Right lobe of liver (tissue), 6 donors: ENCODE data around the gene EMCN. TPM values are rescaled to one million over a fixed set of nuclear protein-coding genes. Genes with fewer than 3 reads are reported as not detected.

Experiments
- ATAC-seq, 4 donors: fragments of 200-7000 bp; cut with Tn5 transposase; one replicate each; pipeline ENCODE4 v1.9.1; 2020; ENCODE audit warnings: mild to moderate bottlenecking in 4 of 4, moderate library complexity in 4 of 4
- DNase-seq, 3 donors: peaks; one replicate each; pipeline ENCODE4 v3.0.0-alpha.2; 2020
- H3K27ac ChIP-seq, 3 donors: fragments of 200-600 bp; one replicate each; pipeline ENCODE4 v1.8.0; 2022
- H3K27me3 ChIP-seq, 2 donors: fragments of 200-600 bp; one replicate each; pipeline ENCODE4 v1.8.0; 2022
- H3K36me3 ChIP-seq, 4 donors: fragments of 200-600 bp; sonication (generic) in 1 of 4; one replicate each; pipeline versions ENCODE4 v1.5.1 to v1.8.0; 2017 to 2022; ENCODE audit warnings: control low read depth in 1 of 4
- H3K4me1 ChIP-seq, 4 donors: fragments of 200-600 bp; sonication (generic) in 1 of 4; one replicate each; pipeline versions ENCODE4 v1.5.1 to v1.8.0; 2017 to 2022; ENCODE audit warnings: control low read depth in 1 of 4
- H3K4me3 ChIP-seq, 3 donors: fragments of 200-600 bp; one replicate each; pipeline ENCODE4 v1.8.0; 2022
- H3K9me3 ChIP-seq, 4 donors: fragments of 200-600 bp; sonication (generic) in 1 of 4; one replicate each; pipeline versions ENCODE4 v1.5.1 to v1.8.0; 2017 to 2022; ENCODE audit warnings: control low read depth in 1 of 4
- CTCF ChIP-seq, 4 donors: fragments of 200-600 bp in 3 of 4; fragments of 450-650 bp in 1 of 4; IDR thresholded peaks; one replicate each; pipeline versions ENCODE4 v1.5.1 to v1.8.0; 2016 to 2022; ENCODE audit warnings: antibody characterized with exemption in 4 of 4, mild to moderate bottlenecking in 2 of 4
- POLR2A ChIP-seq: fragments of 450-650 bp; IDR thresholded peaks from one replicate; pipeline ENCODE4 v1.6.1; 2017; ENCODE audit warnings: antibody characterized with exemption, mild to moderate bottlenecking
- WGBS: methylation state at CpG from one replicate; pipeline ENCODE4 v1.1.6; 2018; ENCODE audit warnings: low coverage, low lambda C conversion rate; ENCODE audit not compliant: insufficient coverage; ENCODE audit errors: missing lambda C conversion rate; 5-methylcytosine and 5-hydroxymethylcytosine counted together
- intact Hi-C, 2 donors: fragments of 100-400 bp; cut with DNase I; formaldehyde crosslinking; loops; one replicate each; pipeline versions ENCODE4 v1.11.2 to v1.14.1; 2022
- total RNA-seq, 6 experiments: library from RNA; depleted of rRNA in 2 of 6; stranded (reverse); fragments of >200 nt in 2 of 6; fragmentation: NEBNext Ultra II Directional in 3 of 6; extraction: Animal tissue kit (Norgen Biotek cat#: 25700) in 3 of 6; gene quantifications; one replicate each; pipeline versions ENCODE4 v1.1.0 to v1.2.4, GENCODE V29; 2016 to 2023
- donor health status: DM: no; HTN: yes; CAD: no.
- donor health status: DM: no; HTN: no; CAD: no.
- donor health status: DM: no; HTN: no; CAD: no.
- donor health status: DM: no; HTN: yes; CAD: no.
- donor health status: DM: no; HTN: yes; CAD: no.

EMCN gene
- total RNA-seq, 6 experiments from 2014 or later = 1.9 to 6.8 (median 3.5) TPM

- TF ChIP-seq POLR2A (no peak), CTCF (IDR thresholded peaks at IDR 0.05) (no peak)
- no peak overlapping the region for H3K27ac ChIP-seq
- H3K36me3 ChIP-seq = no peaks in the 10 kb centered on the region
- WGBS = 21% methylated on average over 1 of the region's 1 CpG
- DNase-seq (no peak), ATAC-seq (no peak)
- H3K27me3 ChIP-seq = no peaks in the 10 kb centered on the region
- H3K4me3 ChIP-seq = no peak overlapping the region
- H3K9me3 ChIP-seq = no peaks in the 10 kb centered on the region
- no peaks in the 10 kb centered on the region for H3K4me1 ChIP-seq
- intact Hi-C loops = no loop called here
Measured at GRCh38 chr4:100362366-100362765, 155.5 kb downstream of the EMCN start.

DNA sequence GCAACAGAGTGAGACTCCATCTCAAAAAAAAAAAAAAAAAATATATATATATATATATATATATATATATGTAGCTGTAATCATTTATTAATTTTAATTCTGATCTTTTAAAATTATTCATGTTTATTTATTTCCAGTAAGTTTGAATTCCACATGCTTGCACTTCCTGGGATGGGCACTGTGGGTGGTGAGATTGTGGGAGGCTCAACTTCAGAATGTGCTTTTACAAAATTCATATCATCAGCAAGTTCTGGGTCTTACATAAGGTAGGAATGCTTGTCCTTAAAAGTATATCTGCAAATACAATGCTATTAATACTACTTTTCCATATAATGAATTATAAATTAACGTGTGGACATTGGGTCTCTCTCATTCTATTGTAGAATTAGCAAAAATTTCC, 156.5 kb downstream of the EMCN start:
- H3K4me3 ChIP-seq = no peak overlapping the region
- ATAC-seq = no peak
- no peak for TF ChIP-seq POLR2A
- TF ChIP-seq CTCF (IDR thresholded peaks at IDR 0.05) = no peak
- H3K4me1 ChIP-seq = no peaks in the 10 kb centered on the region
- H3K36me3 ChIP-seq = no peaks in the 10 kb centered on the region
- H3K27ac ChIP-seq = no peak overlapping the region
- no peaks in the 10 kb centered on the region for H3K9me3 ChIP-seq
- no peaks in the 10 kb centered on the region for H3K27me3 ChIP-seq
- intact Hi-C loops = no loop called here
- no peak for DNase-seq
- 29% methylated on average over 1 of the region's 1 CpG for WGBS

DNA sequence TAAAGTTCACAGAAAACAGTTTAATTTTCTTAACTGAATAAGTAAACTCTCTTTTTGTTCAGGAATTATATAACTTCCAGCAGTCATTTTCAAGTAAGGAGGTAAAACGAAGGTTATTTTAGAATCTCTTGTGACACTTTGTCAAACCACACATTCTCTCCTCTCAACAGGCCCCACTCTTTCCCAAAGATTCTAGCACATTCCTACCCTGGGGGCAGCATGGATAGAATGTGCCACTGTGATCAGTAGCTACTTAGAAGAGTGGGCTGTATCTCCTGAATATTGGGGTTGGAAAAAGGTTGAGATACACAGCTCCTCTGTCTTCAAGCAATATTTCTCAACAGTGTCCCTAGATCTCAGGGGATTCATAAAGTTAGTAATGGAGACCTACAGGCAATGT, 157.6 kb downstream of the EMCN start:
- intact Hi-C loops = no loop called here

GRCh38 chr4:100359441-100359840, 158.4 kb downstream of the EMCN start:
- Histone ChIP-seq H3K27ac (no peak overlapping the region), H3K36me3 (no peaks in the 10 kb centered on the region), H3K27me3 (no peaks in the 10 kb centered on the region), H3K4me1 (no peaks in the 10 kb centered on the region), H3K9me3 (no peaks in the 10 kb centered on the region), H3K4me3 (no peak overlapping the region)
- 19% methylated on average over 2 of the region's 2 CpGs for WGBS
- TF ChIP-seq CTCF (IDR thresholded peaks at IDR 0.05) = no peak
- no peak for TF ChIP-seq POLR2A
- intact Hi-C loops = no loop called here
- DNase-seq (no peak), ATAC-seq (no peak)

More for the DNA sequence above, 157.6 kb downstream of the EMCN start:
- H3K27ac ChIP-seq = no peak overlapping the region
- no peak for DNase-seq
- no peaks in the 10 kb centered on the region for H3K9me3 ChIP-seq
- no peaks in the 10 kb centered on the region for H3K36me3 ChIP-seq
- no peaks in the 10 kb centered on the region for H3K27me3 ChIP-seq
- no peak for ATAC-seq
- H3K4me1 ChIP-seq = no peaks in the 10 kb centered on the region
- H3K4me3 ChIP-seq = no peak overlapping the region
- 15% methylated on average over 1 of the region's 1 CpG for WGBS
- TF ChIP-seq POLR2A (no peak), CTCF (IDR thresholded peaks at IDR 0.05) (no peak)

DNA sequence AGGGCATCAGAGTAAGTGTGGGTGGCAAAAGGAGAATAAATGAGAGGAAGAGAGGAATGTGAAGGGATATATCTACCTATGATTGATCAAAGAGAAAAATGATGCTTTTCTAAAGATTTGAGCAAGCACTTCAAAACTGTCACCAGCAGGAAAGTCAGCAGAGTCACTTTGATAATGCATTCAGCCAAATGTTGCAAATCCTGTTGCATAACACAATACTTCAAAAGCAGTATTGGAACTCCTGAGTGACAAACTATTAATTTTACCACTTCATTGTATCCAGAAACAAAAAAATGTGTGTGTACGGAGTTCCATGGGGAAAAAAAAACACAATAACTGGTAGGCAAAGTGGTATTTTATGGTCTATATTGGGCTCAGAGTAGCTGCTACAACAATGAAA, 160.3 kb downstream of the EMCN start:
- H3K4me1 ChIP-seq = no peaks in the 10 kb centered on the region
- no peak overlapping the region for H3K27ac ChIP-seq
- H3K27me3 ChIP-seq = no peaks in the 10 kb centered on the region
- ATAC-seq (no peak), DNase-seq (no peak)
- WGBS = 55% methylated on average over 1 of the region's 1 CpG
- H3K4me3 ChIP-seq = no peak overlapping the region
- no peaks in the 10 kb centered on the region for H3K36me3 ChIP-seq
- TF ChIP-seq CTCF (IDR thresholded peaks at IDR 0.05) = no peak
- TF ChIP-seq POLR2A = no peak
- intact Hi-C loops = no loop called here
- H3K9me3 ChIP-seq = no peaks in the 10 kb centered on the region
